NB4 (cell line): ENCODE data around the gene CAB39L.

ENCODE experiments used
- DNase-seq: peaks from one replicate; pipeline ENCODE4 v3.0.0; 2010; ENCODE audit warnings: low read depth
- H3K4me3 ChIP-seq: one replicate; pipeline ENCODE4 v1.5.1; 2011; ENCODE audit warnings: mild to moderate bottlenecking, low read depth, low read length, moderate library complexity
- MYC ChIP-seq: IDR thresholded peaks from 2 replicates; pipeline ENCODE4 v1.6.1; 2011; ENCODE audit warnings: low read depth, low read length
- POLR2A ChIP-seq: IDR thresholded peaks from 2 replicates; pipeline ENCODE4 v1.6.1; 2011; ENCODE audit warnings: mild to moderate bottlenecking; ENCODE audit not compliant: insufficient read length; ENCODE audit errors: extremely low read depth
- TF ChIP-seq, protein P1 (sequence below): IDR thresholded peaks from one replicate; pipeline ENCODE4 v1.5.1; 2012; ENCODE audit warnings: low read depth, low read length
- TF ChIP-seq, protein P2 (sequence below): IDR thresholded peaks from 2 replicates; pipeline ENCODE4 v1.6.1; 2011; ENCODE audit warnings: low read depth, low read length

Gene CAB39L

GRCh38 chr13:49353908-49354307 is 90.0 kb downstream of the CAB39L start:
- TF ChIP-seq, protein P1, sequence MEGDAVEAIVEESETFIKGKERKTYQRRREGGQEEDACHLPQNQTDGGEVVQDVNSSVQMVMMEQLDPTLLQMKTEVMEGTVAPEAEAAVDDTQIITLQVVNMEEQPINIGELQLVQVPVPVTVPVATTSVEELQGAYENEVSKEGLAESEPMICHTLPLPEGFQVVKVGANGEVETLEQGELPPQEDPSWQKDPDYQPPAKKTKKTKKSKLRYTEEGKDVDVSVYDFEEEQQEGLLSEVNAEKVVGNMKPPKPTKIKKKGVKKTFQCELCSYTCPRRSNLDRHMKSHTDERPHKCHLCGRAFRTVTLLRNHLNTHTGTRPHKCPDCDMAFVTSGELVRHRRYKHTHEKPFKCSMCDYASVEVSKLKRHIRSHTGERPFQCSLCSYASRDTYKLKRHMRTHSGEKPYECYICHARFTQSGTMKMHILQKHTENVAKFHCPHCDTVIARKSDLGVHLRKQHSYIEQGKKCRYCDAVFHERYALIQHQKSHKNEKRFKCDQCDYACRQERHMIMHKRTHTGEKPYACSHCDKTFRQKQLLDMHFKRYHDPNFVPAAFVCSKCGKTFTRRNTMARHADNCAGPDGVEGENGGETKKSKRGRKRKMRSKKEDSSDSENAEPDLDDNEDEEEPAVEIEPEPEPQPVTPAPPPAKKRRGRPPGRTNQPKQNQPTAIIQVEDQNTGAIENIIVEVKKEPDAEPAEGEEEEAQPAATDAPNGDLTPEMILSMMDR, result no peak
- TF ChIP-seq POLR2A (no peak), MYC (no peak)
- TF ChIP-seq, protein P2, sequence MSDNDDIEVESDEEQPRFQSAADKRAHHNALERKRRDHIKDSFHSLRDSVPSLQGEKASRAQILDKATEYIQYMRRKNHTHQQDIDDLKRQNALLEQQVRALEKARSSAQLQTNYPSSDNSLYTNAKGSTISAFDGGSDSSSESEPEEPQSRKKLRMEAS, result no peak
- DNase-seq, result no peak
- H3K4me3 ChIP-seq, result no peak overlapping the region

DNA sequence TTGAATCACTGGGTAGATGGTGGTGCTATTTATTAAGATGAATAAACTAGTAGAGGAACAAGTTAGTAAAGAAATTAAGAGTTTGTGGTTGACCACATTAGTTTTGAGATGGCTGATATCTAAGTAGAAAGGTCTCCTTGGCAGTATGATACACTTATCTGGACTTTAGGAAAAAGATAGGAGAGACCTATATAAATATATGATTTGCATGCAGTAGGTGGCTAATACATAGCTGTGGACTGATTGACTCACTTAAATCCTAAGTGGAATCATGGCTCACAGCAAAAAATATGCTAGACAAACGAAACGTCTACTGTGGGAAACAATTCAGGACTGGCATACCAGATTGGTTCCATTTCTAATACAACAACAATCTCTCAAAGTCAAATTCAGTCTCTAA is 92.0 kb downstream of the CAB39L start:
- no peak for TF ChIP-seq POLR2A
- TF ChIP-seq, protein P2, result no peak
- no peak for TF ChIP-seq MYC
- TF ChIP-seq, protein P1, result no peak
- no peak for DNase-seq

DNA sequence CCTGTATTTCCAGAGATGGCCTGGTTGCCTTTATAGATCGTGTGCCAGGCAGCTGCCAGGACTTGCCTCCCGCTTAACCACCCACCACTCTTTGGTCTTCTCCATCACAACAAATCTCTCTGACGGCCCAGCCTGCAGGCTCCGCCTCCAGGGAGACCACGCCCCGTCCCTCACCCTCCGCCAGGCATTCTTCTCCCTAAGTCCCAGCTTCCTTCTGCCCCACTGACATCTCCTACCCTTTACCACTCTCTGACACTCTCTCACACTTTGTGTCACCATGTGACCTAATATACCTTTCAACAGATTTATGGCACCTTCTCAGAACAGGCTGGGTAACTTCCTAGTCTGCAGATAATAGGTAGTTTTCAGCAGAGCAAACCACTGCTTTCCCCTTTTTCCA is 95.1 kb downstream of the CAB39L start:
- DNase-seq, result no peak
- TF ChIP-seq, protein P2, result no peak
- TF ChIP-seq MYC, result no peak
- TF ChIP-seq, protein P1, result no peak
- no peak for TF ChIP-seq POLR2A
- H3K4me3 ChIP-seq, result no peak overlapping the region

More for the DNA sequence above, 92.0 kb downstream of the CAB39L start:
- no peak overlapping the region for H3K4me3 ChIP-seq

- H3K4me3 ChIP-seq, result no peak overlapping the region
- TF ChIP-seq, protein P1, result no peak
- no peak for TF ChIP-seq POLR2A
- no peak for TF ChIP-seq MYC
- TF ChIP-seq, protein P2, result no peak
- no peak for DNase-seq
Measured at GRCh38 chr13:49347650-49348385, 96.0 kb downstream of the CAB39L start.

DNA sequence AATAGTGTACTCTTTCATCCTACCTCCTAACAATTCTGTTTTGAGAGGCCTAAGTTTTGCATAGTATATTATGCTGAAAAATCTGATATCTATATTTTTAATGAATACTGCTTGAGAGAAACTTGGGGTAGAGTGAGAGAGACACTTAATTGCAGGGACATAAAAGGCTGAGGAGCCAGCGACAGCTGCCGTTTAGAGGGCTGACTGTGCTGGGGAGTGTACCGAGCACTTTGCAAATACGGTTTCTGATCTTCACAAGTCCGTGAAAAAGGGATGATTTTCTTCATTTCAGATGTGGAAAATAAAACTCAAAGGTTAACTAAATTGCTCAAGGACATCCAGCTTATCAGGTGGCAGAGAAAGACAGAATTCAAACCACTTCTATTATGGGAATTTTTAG is 97.4 kb downstream of the CAB39L start:
- no peak overlapping the region for H3K4me3 ChIP-seq
- no peak for DNase-seq
- no peak for TF ChIP-seq POLR2A
- TF ChIP-seq MYC, result no peak
- TF ChIP-seq, protein P1, result no peak
- TF ChIP-seq, protein P2, result no peak
